Activated T-cell treated with anti-CD3 and anti-CD28 coated beads, Interleukin-2, amount 50 U/mL, for 48 hours (primary cell): ENCODE results near the gene NFIA.

Experiments used
- DNase-seq, 2 experiments: peaks; one replicate each; pipeline ENCODE4 v3.0.0-alpha.2; 2020

The NFIA gene

GRCh38 chr1:61132645-61133334 lies 50.4 kb downstream of the NFIA start:
- DNase-seq = no peak

- no peak for DNase-seq
Observed at GRCh38 chr1:61133335-61134019, 51.1 kb downstream of the NFIA start.

GRCh38 chr1:61135291-61135690 lies 52.9 kb downstream of the NFIA start:
- no peak for DNase-seq

- DNase-seq = no peak
Observed at GRCh38 chr1:61138305-61138704, 55.9 kb downstream of the NFIA start.

GRCh38 chr1:61138921-61139774 lies 56.8 kb downstream of the NFIA start:
- no peak for DNase-seq

GRCh38 chr1:61139775-61140549 lies 57.6 kb downstream of the NFIA start:
- no peak for DNase-seq

GRCh38 chr1:61140778-61141177 lies 58.4 kb downstream of the NFIA start:
- no peak for DNase-seq

GRCh38 chr1:61141288-61142042 lies 59.1 kb downstream of the NFIA start:
- no peak for DNase-seq

- DNase-seq = no peak
Observed at GRCh38 chr1:61142043-61142440, 59.7 kb downstream of the NFIA start.

- DNase-seq = no peak
Observed at GRCh38 chr1:61142726-61143500, 60.6 kb downstream of the NFIA start.

- DNase-seq = no peak
Observed at GRCh38 chr1:61143821-61144424, 61.6 kb downstream of the NFIA start.

GRCh38 chr1:61149010-61149860 lies 66.9 kb downstream of the NFIA start:
- no peak for DNase-seq

GRCh38 chr1:61151565-61151964 lies 69.2 kb downstream of the NFIA start:
- no peak for DNase-seq

GRCh38 chr1:61152066-61152465 lies 69.7 kb downstream of the NFIA start:
- no peak for DNase-seq

GRCh38 chr1:61152469-61153105 lies 70.2 kb downstream of the NFIA start:
- DNase-seq = no peak

GRCh38 chr1:61156576-61157467 lies 74.5 kb downstream of the NFIA start:
- DNase-seq = no peak

GRCh38 chr1:61157468-61157987 lies 75.2 kb downstream of the NFIA start:
- no peak for DNase-seq

- no peak for DNase-seq
Observed at GRCh38 chr1:61158591-61158990, 76.2 kb downstream of the NFIA start.
